ENCODE data around the gene VAPB. TPM values are rescaled to one million over a fixed set of nuclear protein-coding genes. Genes with fewer than 3 reads are reported as not detected.
"Not testable (repeated sequence)": the region's sequence is repeated elsewhere in the genome, so short reads cannot be mapped to it uniquely, and the experiment has no call there.

VAPB gene
- total RNA-seq, 1 donor from 2014 or later = 24.1 TPM

GRCh38 chr20:58362206-58362516 is 26.9 kb upstream of the VAPB start:
- Histone ChIP-seq H3K36me3 (ENCODE audit: control insufficient read depth, insufficient read depth, low read length) (no peaks in the 10 kb centered on the region), H3K4me3 (ENCODE audit: low read depth, low read length) (no peak overlapping the region), H3K27me3 (ENCODE audit: control insufficient read depth, insufficient read depth, low read length) (no peaks in the 10 kb centered on the region)
- TF ChIP-seq CTCF (IDR thresholded peaks at IDR 0.05; ENCODE audit: insufficient read depth, low read length, poor library complexity, severe bottlenecking) = no peak
- DNase-seq (ENCODE audit: low read depth) = no peak

- DNase-seq (ENCODE audit: low read depth) = no peak
- Histone ChIP-seq H3K27me3 (ENCODE audit: control insufficient read depth, insufficient read depth, low read length) (no peaks in the 10 kb centered on the region), H3K36me3 (ENCODE audit: control insufficient read depth, insufficient read depth, low read length) (no peaks in the 10 kb centered on the region), H3K4me3 (ENCODE audit: low read depth, low read length) (no peak overlapping the region)
- no peak for TF ChIP-seq CTCF (IDR thresholded peaks at IDR 0.05; ENCODE audit: insufficient read depth, low read length, poor library complexity, severe bottlenecking)
Measured at GRCh38 chr20:58362970-58363369, 26.1 kb upstream of the VAPB start.

- H3K4me3 ChIP-seq (ENCODE audit: low read depth, low read length) = no peak overlapping the region
- H3K36me3 ChIP-seq (ENCODE audit: control insufficient read depth, insufficient read depth, low read length) = no peaks in the 10 kb centered on the region
- TF ChIP-seq CTCF (IDR thresholded peaks at IDR 0.05; ENCODE audit: insufficient read depth, low read length, poor library complexity, severe bottlenecking) = no peak
- no peak for DNase-seq (ENCODE audit: low read depth)
- H3K27me3 ChIP-seq (ENCODE audit: control insufficient read depth, insufficient read depth, low read length) = no peaks in the 10 kb centered on the region
Measured at GRCh38 chr20:58366866-58367265, 22.2 kb upstream of the VAPB start.

GRCh38 chr20:58372806-58373205 is 16.2 kb upstream of the VAPB start:
- Histone ChIP-seq H3K27me3 (ENCODE audit: control insufficient read depth, insufficient read depth, low read length) (peaks cover 2% of the 10 kb centered on the region), H3K36me3 (ENCODE audit: control insufficient read depth, insufficient read depth, low read length) (no peaks in the 10 kb centered on the region)
- no peak for TF ChIP-seq CTCF (IDR thresholded peaks at IDR 0.05; ENCODE audit: insufficient read depth, low read length, poor library complexity, severe bottlenecking)

GRCh38 chr20:58373296-58373695 is 15.7 kb upstream of the VAPB start:
- not testable (repeated sequence) for DNase-seq (ENCODE audit: low read depth); H3K4me3 ChIP-seq (ENCODE audit: low read depth, low read length); H3K27me3 ChIP-seq (ENCODE audit: control insufficient read depth, insufficient read depth, low read length); H3K36me3 ChIP-seq (ENCODE audit: control insufficient read depth, insufficient read depth, low read length)

More at GRCh38 chr20:58372806-58373205, 16.2 kb upstream of the VAPB start:
- no peak overlapping the region for H3K4me3 ChIP-seq (ENCODE audit: low read depth, low read length)
- DNase-seq (ENCODE audit: low read depth) = no peak

GRCh38 chr20:58374027-58374850 is 14.8 kb upstream of the VAPB start:
- no peak overlapping the region for H3K4me3 ChIP-seq (ENCODE audit: low read depth, low read length)
- no peaks in the 10 kb centered on the region for H3K36me3 ChIP-seq (ENCODE audit: control insufficient read depth, insufficient read depth, low read length)
- H3K27me3 ChIP-seq (ENCODE audit: control insufficient read depth, insufficient read depth, low read length) = peaks cover 2% of the 10 kb centered on the region
- no peak for TF ChIP-seq CTCF (IDR thresholded peaks at IDR 0.05; ENCODE audit: insufficient read depth, low read length, poor library complexity, severe bottlenecking)
- no peak for DNase-seq (ENCODE audit: low read depth)
